Activated T-cell treated with anti-CD3 and anti-CD28 coated beads for 4 hours (primary cell): ENCODE measurements around the gene SLC9A8.

Experiments used
- DNase-seq: peaks from one replicate; pipeline ENCODE4 v3.0.0-alpha.2; 2020

SLC9A8 gene

GRCh38 chr20:49814057-49814694 lies 1.5 kb downstream of the SLC9A8 start:
- DNase-seq, result no peak

- DNase-seq, result no peak
Measured at GRCh38 chr20:49818816-49819215, 6.2 kb downstream of the SLC9A8 start.

DNA sequence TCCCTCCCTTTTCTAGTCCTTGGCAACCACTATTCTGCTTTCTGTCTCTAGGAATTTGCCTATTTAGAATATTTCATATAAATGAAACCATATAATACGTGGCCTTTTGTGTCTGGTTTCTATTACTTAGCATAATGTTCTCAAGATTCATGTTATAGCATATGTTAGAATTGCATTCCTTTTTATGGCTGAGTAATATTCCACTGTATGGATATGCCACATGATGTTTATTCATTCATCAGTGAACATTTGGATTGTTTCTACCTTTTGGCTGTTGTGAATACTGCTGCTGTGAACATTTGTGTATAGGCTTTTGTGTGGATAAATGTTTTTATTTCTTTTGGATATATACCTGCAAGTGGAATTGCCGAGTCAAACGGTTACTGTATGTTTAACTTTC lies 7.1 kb downstream of the SLC9A8 start:
- DNase-seq, result no peak

DNA sequence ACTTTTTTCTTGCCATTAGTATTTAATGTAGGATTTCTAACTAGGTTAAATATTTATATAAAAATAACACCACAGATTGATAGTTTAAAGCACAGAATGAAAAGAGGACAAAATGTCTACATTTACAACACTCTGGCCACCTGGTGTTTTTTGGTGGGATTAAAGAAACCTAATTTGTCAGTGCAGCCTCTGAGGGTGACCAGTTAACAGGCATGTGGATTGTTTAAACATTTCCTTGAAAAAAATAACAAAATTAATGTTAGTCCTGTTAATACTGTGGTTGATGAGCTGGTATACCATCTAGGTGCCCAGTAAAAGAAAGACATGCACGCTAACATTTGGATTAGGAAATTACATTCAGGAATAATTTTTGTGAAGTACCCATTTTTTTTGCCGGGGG lies 8.8 kb downstream of the SLC9A8 start:
- no peak for DNase-seq

- DNase-seq, result no peak
Measured at GRCh38 chr20:49821870-49822331, 9.3 kb downstream of the SLC9A8 start.

DNA sequence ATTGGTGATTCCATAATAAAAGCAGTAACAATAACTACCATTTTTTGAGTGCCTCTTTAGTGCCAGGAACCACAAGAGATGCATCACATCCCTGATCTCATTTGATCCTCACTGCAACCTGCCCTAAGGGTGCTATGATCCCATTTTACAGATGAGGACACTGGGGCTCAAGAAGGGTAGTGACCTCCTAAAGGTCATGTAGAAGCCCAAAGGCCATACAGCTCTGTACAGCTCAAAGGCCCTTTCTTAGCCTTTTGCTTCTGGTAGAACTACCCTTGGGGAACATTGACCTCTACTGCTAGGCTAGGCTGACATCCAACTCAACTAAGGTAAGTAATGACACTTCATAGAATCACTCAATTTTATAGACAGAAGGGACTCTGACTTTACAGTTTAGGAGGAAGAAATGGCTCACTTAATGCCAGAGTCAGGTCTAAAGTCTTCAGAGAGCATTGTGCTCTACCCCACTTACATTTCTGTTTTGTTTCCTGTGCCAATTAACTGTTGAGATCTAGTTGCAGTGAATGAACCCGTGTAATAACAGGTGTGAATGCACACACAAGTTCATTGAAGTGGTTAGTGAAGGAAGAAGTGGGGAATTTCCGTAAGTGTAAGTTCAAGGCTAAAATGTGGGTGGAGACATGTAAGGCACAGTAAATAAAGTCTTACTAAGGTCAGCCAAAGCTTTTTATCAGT lies 10.7 kb downstream of the SLC9A8 start:
- DNase-seq, result no peak

GRCh38 chr20:49824206-49824605 lies 11.6 kb downstream of the SLC9A8 start:
- DNase-seq, result no peak

DNA sequence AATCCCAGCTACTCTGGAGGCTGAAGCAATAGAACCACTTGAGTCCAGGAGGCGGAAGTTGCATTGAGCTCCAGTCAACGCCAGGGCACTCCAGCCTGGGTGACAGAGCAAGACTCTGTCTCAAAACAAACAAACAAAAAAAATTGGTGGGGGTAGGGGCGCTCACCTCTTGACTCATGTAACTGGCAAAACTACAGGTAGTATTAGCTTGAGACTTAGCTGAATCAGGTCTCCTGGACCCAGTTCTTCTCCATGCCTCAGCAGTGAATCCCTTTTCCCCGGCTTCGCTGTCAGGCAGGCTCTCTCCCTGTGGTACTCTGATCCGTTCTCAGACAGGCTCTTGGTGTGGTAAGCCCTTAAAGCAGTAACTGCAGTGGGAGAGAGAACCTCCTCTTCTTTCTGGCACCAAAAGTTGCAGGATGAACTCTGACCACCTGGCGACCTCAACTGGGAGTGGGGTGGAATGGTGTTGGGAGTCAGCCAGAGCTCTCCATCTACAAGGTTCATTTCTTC lies 12.9 kb downstream of the SLC9A8 start:
- DNase-seq, result no peak

- no peak for DNase-seq
Measured at GRCh38 chr20:49831022-49831769, 18.6 kb downstream of the SLC9A8 start.

DNA sequence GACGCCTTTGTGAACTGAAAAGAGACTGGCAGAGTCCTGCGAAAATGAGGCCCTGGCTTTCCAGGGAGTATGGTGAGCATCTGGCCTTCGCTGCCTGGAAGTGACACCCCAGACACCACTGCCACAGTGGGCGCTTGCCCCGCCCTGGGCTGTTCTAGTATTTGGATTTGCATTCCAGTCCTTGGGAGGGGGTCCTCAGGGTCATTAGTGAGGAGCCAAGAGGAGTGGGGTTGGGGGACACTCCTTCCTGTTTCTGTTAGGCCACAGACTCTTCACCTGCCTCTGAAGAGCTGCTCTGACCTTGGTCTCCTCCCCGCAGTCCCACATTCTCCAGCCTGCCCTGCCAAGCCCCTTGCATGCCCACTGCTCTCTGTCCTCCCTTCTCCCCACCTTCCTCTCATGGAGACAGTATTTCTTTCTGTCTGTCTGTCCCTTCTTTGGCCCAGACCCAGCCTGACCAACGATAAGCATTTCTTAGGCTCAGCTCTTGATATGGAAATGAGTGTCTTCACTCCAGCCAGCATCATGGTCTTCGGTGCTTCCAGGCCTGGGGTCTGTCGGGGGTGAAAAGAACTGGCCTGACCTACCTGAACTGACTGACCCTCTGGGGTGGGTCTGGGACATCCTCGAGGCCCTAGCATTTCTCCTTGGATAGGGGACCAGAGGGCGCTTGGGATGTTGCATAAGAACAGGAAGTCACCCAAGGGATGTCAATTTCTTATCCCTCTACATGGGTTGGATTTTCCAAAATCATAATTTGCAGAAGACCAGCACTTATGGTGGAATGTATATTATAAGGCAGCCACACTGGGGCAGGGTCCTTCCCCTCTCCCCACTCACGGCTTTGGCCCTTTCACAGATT lies 19.4 kb downstream of the SLC9A8 start:
- no peak for DNase-seq

GRCh38 chr20:49832632-49833327 lies 20.2 kb downstream of the SLC9A8 start:
- DNase-seq, result no peak

DNA sequence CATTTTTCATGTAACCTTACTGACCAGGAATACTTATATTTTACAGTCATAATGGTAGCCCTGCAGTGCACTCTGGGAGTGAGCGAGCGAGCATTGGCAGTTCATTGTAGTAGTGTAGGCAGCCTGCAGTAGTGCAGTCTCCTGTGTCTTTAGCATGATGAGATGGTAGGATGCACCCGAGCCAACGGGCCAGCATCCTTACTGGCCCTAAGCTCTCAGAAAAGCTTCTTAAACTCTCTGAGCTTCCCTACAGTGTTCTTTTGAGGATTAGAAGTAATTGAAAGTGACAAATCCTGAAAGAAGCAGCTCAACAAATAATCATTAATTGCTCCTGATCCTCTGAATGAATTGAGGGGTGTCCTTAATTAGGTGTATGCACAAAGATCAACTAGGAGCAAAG lies 20.9 kb downstream of the SLC9A8 start:
- no peak for DNase-seq

GRCh38 chr20:49835031-49835430 lies 22.4 kb downstream of the SLC9A8 start:
- DNase-seq, result no peak

DNA sequence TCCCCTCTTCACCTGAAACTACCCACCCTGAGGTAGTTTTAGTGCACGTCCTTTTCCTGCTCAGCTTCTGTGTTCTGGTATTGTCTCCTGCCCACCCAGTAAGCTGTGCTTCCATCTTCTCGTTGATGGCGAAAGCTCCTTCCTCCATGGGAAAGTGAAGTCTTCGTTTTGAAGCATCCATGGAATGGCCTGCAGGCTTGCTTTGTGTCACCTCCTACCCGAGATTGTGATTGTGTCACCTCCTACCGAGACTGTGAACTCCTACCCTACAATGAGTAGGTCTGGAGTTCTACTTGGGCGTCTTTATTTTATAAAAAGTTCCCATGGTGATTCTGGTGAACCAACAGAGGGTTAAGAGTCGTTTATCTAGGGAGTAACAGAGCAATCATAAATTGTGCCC lies 25.9 kb downstream of the SLC9A8 start:
- DNase-seq, result no peak

- DNase-seq, result no peak
Measured at GRCh38 chr20:49843139-49843538, 30.5 kb downstream of the SLC9A8 start.

- no peak for DNase-seq
Measured at GRCh38 chr20:49843770-49844380, 31.2 kb downstream of the SLC9A8 start.

- no peak for DNase-seq
Measured at GRCh38 chr20:49845060-49845459, 32.4 kb downstream of the SLC9A8 start.

GRCh38 chr20:49846206-49846807 lies 33.7 kb downstream of the SLC9A8 start:
- peak; percentile 52 for DNase-seq

- no peak for DNase-seq
Measured at GRCh38 chr20:49850463-49851230, 38.0 kb downstream of the SLC9A8 start.

- no peak for DNase-seq
Measured at GRCh38 chr20:49851231-49851705, 38.6 kb downstream of the SLC9A8 start.
